SK-N-DZ (cell line): ENCODE results near the gene CDK14.

Source experiments
- DNase-seq: peaks from one replicate; pipeline ENCODE4 v3.0.0-alpha.2; 2015; ENCODE audit warnings: low spot score

Gene CDK14

GRCh38 chr7:91086200-91086599 lies 490.1 kb downstream of the CDK14 start:
- no peak for DNase-seq

GRCh38 chr7:91088156-91088555 lies 492.0 kb downstream of the CDK14 start:
- DNase-seq: no peak

GRCh38 chr7:91088691-91089090 lies 492.6 kb downstream of the CDK14 start:
- DNase-seq: no peak

GRCh38 chr7:91089382-91089963 lies 493.4 kb downstream of the CDK14 start:
- DNase-seq: peak; percentile 54

GRCh38 chr7:91090684-91091083 lies 494.6 kb downstream of the CDK14 start:
- DNase-seq: no peak

- DNase-seq: no peak
These were observed 495.5 kb downstream of the CDK14 start for GRCh38 chr7:91091631-91092030.

- DNase-seq: no peak
These were observed 497.1 kb downstream of the CDK14 start for GRCh38 chr7:91093181-91093580.

- DNase-seq: no peak
These were observed 502.4 kb downstream of the CDK14 start for GRCh38 chr7:91098566-91098965.

- DNase-seq: no peak
These were observed 507.2 kb downstream of the CDK14 start for GRCh38 chr7:91103363-91103762.

- no peak for DNase-seq
These were observed 511.3 kb downstream of the CDK14 start for GRCh38 chr7:91107460-91107859.

- no peak for DNase-seq
These were observed 513.1 kb downstream of the CDK14 start for GRCh38 chr7:91109200-91109599.

GRCh38 chr7:91112902-91113341 lies 516.8 kb downstream of the CDK14 start:
- DNase-seq: no peak

GRCh38 chr7:91114232-91114631 lies 518.1 kb downstream of the CDK14 start:
- no peak for DNase-seq

GRCh38 chr7:91126762-91127161 lies 530.6 kb downstream of the CDK14 start:
- DNase-seq: peak; percentile 10

- no peak for DNase-seq
These were observed 531.2 kb downstream of the CDK14 start for GRCh38 chr7:91127325-91127724.

- DNase-seq: no peak
These were observed 531.8 kb downstream of the CDK14 start for GRCh38 chr7:91127959-91128358.

- DNase-seq: no peak
These were observed 532.7 kb downstream of the CDK14 start for GRCh38 chr7:91128683-91129348.

GRCh38 chr7:91135300-91135699 lies 539.2 kb downstream of the CDK14 start:
- no peak for DNase-seq

- no peak for DNase-seq
These were observed 539.7 kb downstream of the CDK14 start for GRCh38 chr7:91135703-91136430.

GRCh38 chr7:91137153-91137787 lies 541.1 kb downstream of the CDK14 start:
- no peak for DNase-seq

- DNase-seq: no peak
These were observed 541.8 kb downstream of the CDK14 start for GRCh38 chr7:91137788-91138368.

- no peak for DNase-seq
These were observed 544.2 kb downstream of the CDK14 start for GRCh38 chr7:91140286-91140685.
